NCI-H1436 (cell line): Measurements from ENCODE around the gene GPN1.
"Not testable (repeated sequence)": the region's sequence is repeated elsewhere in the genome, so short reads cannot be mapped to it uniquely, and the experiment has no call there.

Experiments
- DNase-seq: peaks from one replicate; lab custom pipeline; 2025; lab: John Stamatoyannopoulos, UW

GPN1 gene

DNA sequence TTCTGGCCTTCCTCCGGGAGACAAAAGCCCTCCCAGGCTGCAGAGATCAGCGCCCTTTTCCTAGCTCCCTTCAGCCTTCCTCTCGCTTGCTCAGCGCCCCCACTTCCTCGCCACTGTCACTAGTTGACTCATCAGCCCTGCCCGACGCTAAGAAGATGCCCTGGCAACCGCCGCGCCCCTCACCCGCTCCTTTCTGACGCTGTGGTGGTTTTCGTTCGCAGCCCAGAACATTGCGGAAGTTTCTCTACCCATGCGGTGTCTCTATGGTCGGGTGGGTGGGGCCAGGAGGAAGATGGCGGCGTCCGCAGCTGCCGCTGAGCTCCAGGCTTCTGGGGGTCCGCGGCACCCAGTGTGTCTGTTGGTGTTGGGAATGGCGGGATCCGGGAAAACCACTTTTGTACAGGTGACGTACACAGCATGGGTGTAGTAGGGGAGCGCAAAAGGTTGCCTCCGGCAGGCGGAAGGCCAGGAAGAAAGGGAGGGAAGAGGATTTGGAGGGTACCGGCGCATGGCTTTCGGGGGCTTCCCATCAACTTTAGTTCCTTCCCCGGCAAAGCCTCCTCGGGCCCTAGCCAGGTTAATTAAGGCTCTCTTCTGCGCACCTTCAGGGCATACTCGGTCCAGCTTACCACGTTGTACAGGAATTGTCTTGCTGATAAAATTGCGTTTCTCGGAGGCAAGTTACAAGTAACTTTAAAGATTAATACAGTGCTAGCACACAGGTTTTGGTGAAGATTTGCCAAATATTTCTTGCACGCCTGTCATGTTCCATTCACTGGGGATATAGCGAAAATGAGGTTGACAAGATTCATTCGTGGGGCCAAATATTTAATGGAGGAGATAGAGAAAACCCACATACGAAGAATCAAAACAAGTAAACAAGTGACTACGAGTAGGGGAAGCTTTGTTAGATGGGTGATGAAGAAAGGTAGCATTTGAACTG lies at the start of gene GPN1, which contains the start of gene CCDC121:
Gene GPN1, plus strand, starts transcription at position 284 of the 943 bp plus-strand sequence. Its CDS starts 9 bp downstream, at position 293.
Gene CCDC121, minus strand, starts transcription at position 246 of the 943 bp plus-strand sequence. CDS start 1,213 bp downstream, outside the sequence.
- peak; percentile 73 for DNase-seq

DNA sequence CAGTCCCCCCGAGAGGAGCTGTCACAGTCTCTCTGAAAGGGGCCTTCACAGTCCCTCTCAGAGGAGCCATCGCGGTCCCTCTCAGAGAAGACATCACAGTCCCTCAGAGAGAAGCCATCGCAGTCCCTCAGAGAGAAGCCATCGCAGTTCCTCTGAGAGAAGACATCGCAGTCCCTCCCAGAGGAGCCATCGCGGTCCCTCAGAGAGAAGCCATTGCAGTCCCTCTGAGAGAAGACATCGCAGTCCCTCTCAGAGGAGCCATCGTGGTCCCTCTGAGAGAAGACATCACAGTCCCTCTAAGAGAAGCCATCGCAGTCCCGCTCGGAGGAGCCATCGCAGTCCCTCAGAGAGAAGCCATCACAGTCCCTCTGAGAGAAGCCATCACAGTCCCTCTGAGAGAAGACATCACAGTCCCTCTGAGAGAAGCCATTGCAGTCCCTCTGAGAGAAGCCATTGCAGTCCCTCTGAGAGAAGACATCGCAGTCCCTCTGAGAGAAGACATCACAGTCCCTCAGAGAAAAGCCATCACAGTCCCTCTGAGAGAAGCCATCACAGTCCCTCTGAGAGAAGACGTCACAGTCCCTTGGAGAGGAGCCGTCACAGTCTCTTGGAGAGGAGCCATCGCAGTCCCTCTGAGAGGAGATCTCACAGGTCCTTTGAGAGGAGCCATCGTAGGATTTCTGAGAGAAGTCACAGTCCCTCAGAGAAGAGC lies 47.3 kb upstream of the GPN1 start:
- no peak for DNase-seq

DNA sequence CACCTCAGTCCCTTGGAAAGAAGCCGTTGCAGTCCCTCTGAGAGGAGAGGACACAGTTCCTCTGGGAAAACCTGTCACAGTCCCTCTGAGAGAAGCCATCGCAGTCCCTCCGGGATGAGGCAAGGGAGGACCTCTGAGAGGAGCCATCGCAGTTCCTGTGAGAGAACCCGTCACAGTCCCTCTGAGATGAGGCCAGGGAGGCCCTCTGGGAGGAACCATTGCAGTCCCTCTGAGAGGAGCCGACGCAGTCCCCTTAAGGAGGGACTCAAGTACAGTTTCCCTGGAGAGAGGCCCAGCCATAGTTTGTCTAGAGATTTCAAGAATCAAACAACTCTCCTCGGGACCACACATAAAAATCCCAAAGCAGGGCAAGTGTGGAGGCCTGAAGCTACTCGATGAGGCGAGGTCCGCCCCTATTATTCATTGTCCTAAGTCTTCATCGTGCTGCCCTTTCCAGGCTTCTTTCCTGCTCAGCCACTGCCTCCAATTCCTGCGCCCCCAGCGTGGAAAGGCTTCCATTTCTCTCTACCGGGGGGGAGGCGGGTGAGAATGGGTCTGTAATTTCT lies 46.6 kb upstream of the GPN1 start:
- no peak for DNase-seq

DNA sequence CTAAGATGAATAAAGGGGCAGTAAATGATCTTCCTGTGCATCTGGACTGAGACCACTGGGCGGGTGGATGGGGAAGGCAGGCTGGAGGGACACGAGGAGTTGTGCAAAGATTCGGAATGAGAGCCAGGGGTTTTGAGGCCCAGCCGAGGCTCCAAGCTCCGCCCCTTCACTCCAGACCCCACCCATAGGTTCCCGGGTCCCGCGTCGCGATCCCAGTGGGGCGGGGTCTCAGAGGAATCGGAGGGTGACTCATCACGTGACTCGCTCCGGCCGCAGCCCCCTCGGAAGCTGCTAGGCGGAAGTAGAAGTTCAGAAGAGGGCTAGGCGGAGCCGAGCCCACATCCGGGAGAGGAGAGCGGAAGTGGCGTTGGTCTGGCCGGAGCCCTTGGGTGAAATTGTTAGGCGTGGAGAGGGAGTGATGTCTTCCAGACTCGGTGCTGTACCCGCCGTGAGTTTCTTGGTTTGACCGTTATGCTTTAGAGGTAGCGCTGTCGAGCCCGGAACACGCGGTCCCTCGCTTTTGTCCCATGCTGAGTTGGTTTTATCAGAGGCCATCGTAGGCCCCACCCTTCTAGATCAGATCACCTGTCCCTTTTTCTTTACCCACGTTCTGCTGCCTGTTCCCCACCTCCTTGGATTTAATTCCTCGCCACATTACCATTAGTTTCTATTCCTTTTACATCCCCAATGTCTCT lies 46.0 kb upstream of the GPN1 start, which contains the start of gene ZNF512:
Gene ZNF512, plus strand, starts transcription at position 348 of the 695 bp plus-strand sequence. Its CDS starts 71 bp downstream, at position 419.
- DNase-seq: peak; percentile 96

DNA sequence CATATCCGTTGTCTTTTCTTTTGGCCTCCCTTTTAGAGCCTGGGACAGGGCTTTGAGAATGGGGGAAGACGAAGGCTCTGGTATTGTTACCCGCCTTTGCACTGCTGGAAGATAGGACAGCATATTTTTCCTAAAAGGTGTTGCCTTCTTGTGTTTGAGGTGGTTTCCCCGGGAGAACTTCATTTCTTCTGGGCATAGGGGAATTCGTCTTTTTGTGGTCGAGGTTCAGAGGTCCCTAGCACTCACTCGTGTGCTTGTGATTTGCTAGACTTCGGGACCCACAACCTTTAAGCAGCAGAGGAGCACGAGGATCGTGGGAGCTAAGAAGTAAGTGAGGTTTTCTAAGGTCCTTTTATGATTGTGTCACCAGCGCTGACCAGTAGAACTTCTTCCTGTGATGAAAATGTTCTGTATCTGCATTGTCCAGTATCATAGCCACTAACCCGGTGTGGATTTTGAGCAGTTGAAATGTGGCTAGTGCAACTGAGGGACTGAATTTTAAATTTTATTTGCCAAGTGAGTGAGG lies 45.4 kb upstream of the GPN1 start:
- no peak for DNase-seq

DNA sequence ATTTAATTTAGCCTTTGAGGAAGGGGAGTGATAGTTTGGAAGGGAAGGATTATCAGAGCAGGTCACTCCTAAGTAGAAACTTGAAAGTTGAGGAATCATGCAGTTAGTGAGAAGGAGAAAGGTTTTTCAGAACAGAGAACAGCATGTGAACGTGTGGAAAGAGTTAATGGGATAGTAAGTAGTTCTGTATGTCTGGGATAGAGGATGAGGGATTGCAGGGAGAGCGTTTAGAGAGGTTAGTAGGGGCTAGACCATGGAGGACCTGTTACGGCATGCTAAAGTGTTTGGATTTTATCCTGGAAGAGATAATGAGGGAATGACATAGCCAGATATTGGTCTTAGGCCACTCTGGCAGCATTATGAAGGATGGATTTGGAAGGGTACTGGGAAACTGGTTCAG lies 44.3 kb upstream of the GPN1 start:
- DNase-seq: no peak

DNA sequence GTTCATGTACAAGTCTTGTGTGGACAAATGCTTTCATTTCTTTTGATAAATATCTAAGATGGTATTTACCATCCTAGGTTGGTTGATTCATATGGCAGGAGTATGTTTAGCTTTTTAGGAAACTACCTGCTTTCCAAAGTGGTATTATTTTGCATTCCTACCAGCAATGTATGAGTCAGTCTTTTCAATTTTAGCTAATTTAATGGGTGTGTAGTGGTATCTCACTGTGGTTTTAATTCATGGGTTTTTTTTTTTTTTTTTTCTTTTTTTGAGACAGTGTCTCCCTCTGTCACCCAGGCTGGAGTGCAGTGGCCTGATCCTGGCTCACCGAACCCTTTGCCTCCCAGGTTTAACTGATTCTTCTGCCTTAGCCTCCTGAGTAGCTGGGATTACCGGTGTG lies 41.8 kb upstream of the GPN1 start:
- no peak for DNase-seq

DNA sequence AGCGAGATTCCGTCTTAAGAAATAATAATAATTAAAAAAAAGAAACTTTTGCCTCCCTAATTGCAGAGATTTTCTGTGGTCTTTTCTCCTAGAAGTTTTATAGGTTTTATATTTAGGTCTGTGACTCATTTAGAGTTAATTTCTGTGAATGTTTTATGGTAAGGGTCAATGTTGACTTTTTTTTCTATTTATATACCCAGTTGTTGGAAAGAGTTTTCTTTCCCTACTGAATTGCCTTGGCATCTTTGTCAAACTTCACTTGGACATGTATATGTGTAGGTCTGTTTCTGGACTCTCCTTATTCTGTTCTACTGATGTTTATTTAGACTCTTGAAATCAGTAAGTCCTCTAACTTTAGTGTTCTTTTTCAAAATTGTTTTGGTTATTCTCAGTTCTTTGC lies 40.5 kb upstream of the GPN1 start:
- DNase-seq: no peak

DNA sequence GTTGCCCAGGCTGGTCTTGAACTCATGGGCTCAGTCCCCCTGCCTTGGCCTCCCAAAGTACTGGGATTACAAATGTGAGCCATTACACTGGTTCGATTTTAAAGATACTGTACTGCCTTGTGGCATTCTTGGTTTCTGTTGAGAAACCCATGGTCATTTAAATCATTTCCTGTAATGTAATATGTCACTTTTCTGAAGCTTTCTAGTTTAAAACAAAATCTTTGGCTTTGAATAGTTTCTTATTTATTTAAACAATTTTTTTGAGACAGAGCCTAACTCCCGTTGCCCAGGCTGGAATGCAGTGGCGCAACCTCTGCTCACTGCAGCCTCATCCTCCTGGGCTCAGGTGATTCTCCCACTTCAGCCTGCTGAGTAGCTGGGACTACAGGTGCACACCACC lies 37.1 kb upstream of the GPN1 start:
- no peak for DNase-seq

DNA sequence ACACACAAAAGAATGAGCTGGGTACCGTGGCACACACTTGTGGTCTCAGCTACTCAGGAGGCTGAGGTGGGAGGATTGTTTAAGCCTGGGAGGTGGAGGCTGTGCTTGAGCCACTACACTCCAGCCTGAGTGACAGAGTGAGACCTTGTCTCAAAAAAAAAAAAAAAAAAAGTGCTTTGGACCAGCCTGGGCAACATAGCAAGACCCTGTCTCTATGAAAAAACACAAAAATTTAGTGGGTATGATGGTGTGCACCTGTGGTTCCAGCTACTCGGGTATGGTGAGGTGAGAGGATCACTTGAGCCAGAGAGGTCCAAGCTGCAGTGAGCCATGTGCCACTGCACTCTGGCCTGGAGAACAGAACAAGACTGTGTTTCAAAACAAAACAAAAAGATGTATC lies 35.6 kb upstream of the GPN1 start:
- no peak for DNase-seq

DNA sequence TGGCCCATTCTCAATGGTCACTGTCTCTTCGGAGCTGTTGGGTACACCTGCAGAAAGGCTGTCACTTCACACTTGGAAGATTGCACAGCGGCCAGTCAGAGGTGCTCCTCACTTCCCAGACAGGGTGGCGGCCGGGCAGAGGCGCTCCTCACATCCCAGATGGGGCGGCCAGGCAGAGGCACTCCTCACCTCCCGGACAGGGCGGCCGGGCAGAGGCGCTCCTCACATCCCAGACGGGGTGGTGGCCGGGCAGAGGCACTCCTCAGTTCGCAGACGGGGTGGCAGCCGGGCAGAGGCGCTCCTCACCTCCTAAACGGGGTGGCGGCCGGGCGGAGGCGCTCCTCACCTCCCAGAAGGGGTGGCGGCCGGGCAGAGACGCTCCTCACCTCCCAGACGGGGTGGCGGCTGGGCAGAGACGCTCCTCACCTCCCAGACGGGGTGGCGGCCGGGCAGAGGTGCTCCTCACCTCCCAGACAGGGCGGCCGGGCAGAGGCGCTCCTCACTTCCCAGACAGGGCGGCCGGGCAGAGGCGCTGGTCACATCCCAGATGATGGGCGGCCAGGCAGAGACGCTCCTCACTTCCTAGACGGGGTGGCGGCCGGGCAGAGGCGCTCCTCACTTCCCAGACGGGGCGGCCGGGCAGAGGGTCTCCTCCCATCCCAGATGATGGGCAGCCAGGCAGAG lies 34.7 kb upstream of the GPN1 start:
- DNase-seq: not testable (repeated sequence)

DNA sequence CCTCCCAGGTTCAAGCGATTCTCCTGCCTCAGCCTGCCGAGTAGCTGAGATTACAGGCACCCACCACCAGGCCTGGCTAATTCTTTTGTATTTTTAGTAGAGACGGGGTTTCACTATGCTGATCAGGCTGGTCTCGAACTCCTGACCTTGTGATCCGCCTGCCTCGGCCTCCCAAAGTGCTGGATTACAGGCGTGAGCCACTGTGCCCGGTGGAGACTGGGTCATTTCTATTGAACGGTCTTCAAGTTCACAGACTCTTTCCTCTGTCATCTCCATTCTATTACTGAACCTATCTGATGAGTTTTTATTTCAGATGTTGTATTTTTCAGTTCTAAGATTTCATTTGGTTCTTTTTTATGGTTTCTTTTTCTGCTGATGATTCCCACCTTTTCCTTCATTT lies 33.4 kb upstream of the GPN1 start:
- not testable (repeated sequence) for DNase-seq

DNA sequence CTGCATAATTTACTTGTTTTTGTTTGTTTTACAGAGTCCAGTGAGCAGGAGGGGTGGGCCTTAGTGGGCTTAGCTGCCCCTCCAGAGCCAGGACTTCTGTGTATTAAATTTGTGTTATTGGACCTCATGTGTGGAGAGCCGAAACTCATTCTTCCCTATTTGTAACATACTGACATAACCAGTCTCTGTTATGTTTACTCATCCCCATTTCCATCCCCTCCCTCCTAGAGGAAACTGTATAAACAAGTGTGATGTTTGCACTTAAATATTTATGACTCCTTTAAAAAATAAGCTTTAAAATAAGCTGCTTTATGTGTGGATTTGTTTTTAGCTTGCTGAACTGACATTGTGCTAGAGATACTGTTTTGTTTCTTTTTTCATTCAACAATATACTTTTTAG lies 32.2 kb upstream of the GPN1 start:
- DNase-seq: no peak

DNA sequence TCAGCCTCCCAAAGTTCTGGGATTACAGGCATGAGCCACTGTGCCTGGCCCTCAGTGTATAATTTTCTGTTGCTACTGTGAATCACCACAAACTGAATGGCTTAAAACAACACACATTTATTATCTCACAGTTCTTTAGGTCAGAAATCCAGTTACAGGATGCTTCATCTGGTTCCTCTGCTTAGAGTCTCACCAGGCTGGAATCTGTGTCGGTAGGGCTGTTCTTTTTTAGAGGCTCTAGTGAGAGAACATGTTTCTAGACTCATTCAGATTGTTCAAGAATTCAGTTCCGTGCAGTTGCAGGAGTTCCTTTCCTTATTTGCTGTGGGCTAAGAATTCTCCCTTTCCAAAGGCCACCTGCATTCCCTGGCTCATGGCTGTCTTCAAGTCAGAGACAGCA lies 22.2 kb upstream of the GPN1 start:
- no peak for DNase-seq

DNA sequence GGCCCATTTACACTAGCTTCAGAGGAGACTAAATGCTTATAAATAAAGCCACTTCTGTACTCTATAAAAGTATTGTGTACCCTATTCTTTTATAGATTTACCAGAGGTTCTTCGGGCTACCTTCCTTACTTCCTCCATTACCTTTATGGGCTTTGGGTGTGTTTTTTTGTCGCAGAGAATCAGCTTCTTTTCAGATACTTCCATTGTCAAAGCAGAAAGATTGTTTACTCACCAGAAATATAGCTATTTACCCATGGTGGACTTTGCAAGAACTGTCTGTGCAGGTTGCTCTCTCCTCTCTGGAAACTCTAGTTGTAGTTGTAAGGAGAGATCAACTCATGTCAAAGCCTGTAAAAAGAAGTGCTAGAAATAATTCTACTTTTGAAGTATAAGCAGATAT lies 14.9 kb upstream of the GPN1 start:
- no peak for DNase-seq

DNA sequence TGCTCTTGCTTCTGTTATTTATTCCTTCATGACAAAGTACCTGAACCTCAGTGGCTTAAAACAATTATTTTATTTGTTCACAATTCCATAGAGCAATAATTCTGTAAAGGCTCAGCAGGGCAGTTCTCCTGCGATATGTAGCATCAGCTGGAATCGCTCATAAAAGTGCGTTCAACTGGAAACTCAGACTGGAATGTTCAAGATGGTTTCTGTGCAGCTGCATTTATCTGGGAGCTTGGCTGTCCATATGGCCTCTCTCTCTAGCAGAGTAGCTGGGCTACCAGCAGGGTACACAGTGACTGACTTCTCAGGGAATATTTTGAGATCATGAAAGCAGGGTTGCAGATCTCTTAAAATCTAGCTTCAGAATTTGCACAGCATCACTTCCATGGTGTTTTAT lies 13.5 kb upstream of the GPN1 start:
- no peak for DNase-seq

DNA sequence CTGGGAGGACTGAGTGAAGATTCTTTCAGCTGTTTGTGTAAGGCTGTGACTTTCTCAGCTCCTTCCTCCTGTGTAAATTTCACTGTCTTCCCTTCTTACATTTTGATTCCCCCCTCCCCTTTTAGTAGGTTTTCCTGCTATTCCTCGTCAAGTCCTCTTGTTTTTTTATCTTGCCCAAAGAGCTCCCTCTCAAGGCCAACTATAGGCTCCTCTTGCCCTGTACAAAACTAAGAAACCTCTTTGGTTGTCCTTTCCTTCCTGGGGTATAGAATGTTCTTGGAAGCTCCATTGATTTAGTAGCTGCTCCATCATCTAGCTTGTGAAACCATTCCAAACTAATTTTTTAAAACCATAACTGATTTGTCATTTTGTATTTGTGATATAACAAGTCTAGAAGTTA lies 7.3 kb upstream of the GPN1 start:
- DNase-seq: no peak

DNA sequence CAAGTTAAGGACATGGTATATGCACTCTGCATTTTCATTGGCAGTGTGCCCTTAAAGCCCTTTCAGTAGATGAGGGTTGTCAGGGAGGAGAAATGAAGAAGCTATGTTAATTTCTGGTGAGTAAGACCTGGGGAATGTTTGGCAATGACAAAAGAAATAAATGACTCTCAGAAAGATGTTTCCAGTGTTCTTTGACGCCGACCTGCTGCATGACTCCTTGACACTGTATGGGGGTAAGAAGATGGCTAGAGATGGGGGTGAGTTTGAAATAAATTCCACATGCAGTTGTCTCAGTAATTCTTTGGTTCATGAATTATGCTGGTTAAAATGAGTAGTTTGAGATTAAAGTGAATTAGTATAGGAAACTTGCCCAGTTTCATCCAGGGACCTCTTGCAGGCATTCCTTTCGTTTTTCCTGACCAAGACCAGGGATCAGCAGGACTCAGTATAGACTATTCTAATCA lies 5.9 kb upstream of the GPN1 start:
- DNase-seq: no peak

DNA sequence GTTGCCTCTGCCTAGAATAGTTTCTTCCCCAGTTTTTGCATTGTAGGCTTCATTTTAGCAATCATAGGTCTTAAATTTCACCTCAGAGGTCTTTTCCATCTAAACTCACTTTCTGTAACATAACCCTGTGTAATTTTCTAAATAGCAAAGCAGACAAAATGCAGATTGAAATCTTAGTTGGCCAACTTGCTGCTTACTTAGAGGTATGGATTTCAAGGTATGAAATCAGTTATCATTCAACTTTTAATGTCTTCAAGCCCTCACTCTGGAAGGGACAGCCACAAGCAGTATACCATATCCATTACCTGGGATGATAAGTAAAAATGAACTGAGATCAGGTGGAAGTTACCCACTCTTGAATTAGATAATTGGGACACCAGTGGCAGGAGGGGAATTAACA lies 3.9 kb upstream of the GPN1 start:
- no peak for DNase-seq

DNA sequence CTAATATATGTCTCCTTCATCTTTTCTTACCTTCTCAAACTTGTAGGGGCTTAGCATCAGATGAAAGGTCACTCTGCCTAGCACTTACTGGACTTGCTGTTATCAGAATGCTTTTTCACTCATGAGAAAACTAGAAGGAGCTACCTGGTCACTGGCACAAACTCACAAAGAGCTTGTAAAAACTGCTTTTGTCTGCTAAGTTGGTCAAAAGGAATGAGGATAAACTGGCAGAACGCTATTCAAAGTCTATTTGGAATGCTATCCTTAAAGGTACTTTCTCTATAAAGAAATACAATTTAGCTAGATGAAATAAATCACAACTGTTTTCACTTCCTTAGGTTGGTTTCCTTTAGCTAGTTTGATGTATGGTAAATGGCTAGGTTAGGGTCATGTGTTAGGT lies 2.5 kb upstream of the GPN1 start:
- DNase-seq: not testable (repeated sequence)

DNA sequence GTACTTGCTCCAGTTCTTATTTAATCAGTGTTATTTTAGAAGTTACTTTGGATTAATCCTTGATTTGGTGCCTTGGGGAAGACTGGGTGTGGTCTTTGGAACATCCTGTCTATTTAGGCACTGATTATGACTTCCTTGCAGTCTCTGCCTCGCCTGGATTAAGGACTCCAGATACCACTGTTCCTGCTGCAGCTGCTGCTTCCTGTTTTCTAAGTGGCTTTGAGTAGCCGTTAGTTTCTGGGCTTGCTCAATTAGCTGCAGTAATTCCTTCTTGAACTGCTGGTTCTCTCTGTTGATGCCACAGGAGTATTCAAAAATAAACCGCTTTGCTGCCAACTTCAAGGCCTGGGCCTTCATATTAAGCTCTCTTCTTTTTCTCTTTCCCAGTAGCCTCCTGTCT lies 1.9 kb upstream of the GPN1 start:
- DNase-seq: not testable (repeated sequence)
